Testis (tissue), 2 donors: ENCODE results near the gene NCAM2.

ENCODE experiments used
- CTCF ChIP-seq, 3 experiments: fragments of 450-650 bp in 2 of 3; fragments of 200-600 bp in 1 of 3; sonication (generic) in 1 of 3; IDR thresholded peaks; one replicate each; pipeline ENCODE4 v1.5.1; 2016 to 2019; ENCODE audit warnings: antibody characterized with exemption in 3 of 3, mild to moderate bottlenecking in 2 of 3, moderate library complexity in 1 of 3
- POLR2A ChIP-seq: fragments of 450-650 bp; IDR thresholded peaks from one replicate; pipeline ENCODE4 v1.6.1; 2017; ENCODE audit warnings: antibody characterized with exemption, mild to moderate bottlenecking, moderate library complexity

- no peak for TF ChIP-seq CTCF (IDR thresholded peaks at IDR 0.05)
- no peak for TF ChIP-seq POLR2A
Measured at GRCh38 chr21:21384977-21385376, 386.8 kb downstream of the NCAM2 start.
